Stimulated activated CD4-positive, alpha-beta T cell treated with anti-CD3 and anti-CD28 coated beads, Interleukin-15, amount 100 ng/mL, for 1 hour (primary cell): ENCODE measurements around the gene GJA5.
"Not testable (repeated sequence)": the region's sequence is repeated elsewhere in the genome, so short reads cannot be mapped to it uniquely, and the experiment has no call there.

ENCODE experiments used
- DNase-seq, 2 donors: peaks; one replicate each; pipeline ENCODE4 v3.0.0-alpha.2; 2020; ENCODE audit warnings: low read depth in 1 of 2, low spot score in 1 of 2

Gene GJA5

DNA sequence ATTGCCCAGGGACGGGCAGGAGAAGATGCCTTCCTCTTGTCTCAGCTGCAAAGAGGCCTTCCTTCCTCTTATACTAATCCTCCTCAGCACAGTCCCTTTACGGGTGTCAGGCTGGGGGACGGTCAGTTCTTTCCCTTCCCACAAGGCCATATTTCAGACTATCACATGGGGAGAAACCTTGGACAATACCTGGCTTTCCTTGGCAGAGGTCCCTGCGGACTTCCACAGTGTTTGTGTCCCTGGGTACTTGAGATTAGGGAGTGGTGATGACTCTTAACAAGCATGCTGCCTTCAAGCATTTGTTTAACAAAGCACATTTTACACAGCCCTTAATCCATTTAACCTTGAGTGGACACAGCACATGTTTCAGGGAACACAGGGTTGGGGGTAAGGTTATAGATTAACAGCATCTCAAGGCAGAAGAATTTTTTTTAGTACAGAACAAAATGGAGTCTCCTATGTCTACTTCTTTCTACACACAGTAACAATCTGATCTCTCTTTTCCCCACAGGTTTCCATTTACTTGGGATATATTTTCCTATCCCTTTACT lies 26.0 kb downstream of the GJA5 start:
- DNase-seq: not testable (repeated sequence)

DNA sequence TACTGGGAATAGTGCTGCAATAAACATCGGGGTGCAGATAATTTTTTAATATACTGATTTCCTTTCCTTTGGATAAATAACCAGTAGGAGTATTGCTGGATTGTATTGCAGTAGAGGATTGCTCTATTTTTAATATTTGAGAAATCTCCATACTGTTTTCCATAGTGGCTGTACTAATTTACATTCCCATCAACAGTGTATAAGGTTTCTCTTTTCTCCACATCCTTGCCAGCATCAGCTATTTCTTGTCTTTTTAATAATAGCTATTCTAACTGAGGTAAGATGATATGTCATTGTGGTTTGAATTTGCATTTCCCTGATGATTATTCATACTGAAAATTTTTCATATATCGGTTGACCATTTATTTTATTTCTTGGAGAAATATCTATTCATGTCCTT lies 31.1 kb downstream of the GJA5 start:
- DNase-seq: no peak

DNA sequence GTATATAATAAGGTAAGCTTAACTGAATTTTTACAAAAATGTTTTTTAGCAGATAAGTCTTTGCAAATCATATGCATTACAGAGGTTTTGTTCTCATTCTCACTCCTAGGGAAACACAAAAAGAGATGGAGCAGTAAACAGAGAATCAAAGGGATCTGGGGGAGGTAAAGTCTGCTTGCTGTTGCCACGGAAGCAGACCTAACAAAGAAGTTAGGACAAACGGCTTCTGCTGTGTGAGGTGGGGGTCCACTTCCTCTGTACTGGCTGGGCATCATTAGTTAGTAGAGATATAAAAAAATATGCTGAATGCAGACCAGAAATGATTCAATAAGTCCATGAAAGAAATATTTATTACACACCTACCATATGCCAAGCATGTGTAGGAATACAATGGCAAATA lies 34.2 kb downstream of the GJA5 start:
- DNase-seq: no peak

- DNase-seq: no peak
Observed at GRCh38 chr1:147725685-147726084, 34.7 kb downstream of the GJA5 start.

DNA sequence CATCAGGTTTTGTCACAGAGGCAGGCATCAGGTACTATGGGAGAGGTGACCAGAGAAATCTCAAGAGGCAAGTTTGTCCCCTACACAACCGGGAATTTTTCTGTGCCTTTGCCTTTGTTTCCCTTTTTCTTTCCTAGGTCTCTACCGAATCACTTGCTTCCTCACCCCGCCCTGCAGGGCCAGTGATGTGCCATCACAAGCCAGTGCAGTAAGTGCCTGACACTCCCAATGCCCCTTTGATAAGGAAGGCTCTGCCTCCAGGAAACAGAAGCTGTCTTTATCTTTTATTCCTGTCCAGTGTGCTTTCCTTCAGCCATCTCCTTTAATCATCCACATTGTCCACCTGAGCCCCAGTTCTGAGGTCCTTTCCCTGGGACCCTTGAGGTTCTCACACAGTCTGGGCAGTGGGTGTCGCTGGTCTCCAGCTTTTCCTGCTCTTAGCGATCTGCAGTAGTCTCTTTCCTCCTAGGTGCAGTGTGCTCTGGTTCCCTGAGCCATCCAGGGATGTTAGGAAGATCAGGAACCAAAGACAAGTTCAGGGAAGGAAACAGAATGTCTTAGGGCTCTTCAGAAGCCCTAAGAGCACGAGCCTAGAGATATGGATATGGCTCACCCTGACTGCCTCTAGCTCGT lies 36.6 kb downstream of the GJA5 start:
- DNase-seq: no peak

- DNase-seq: no peak
Observed at GRCh38 chr1:147722124-147722523, 38.3 kb downstream of the GJA5 start.

DNA sequence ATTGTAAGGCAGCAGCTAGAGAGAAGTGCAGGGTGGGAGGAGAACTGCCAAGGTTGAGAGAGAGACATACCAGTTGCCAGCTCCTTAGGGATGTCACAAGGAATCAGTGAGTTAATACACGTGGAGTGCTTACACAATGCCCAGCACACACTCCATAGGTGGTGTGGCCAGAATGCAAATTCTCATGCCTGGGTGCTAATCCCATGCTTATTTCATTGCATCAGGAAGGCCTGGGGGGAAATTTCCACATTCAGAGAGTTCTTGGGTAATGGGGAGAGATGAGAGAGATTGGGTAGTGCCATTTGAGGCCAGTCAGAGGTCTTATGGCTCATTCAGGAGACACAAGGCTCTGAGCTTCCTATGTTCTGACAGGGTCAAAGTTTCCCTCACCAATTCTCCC lies 38.7 kb downstream of the GJA5 start:
- no peak for DNase-seq

- DNase-seq: no peak
Observed at GRCh38 chr1:147720557-147720956, 39.8 kb downstream of the GJA5 start.

- no peak for DNase-seq
Observed at GRCh38 chr1:147719711-147720225, 40.6 kb downstream of the GJA5 start.

DNA sequence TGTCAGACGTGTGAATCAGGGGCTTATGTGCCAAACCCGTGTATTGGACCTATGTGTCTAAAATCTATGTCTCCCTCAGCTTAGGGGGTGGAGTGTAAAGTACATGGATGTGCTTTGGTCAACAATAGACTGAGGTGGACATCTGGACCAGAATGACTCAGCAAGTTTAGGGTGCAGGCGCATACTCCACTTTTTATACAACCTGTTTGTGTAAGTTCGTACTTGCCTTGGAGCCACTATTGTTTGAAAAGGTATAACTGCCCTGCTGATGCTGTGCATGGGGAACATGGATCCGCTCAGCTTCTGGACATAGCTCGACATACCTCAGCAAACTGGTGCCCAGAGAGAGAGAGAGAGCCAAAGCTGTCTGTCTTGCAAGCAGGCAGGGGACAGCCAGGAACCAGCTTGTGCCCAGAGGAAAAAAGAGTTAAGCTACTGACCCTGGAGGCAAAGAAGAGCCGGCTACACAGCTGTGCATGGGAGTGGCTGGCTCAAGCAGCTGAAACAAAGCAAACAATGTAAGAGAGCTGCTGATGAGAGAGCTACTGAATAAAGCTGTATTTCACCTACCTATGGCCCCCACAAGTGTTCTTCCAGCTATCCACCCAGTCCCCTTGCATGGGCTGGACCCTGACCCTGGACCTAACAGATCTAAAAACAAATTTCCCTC lies 41.2 kb downstream of the GJA5 start:
- DNase-seq: no peak

DNA sequence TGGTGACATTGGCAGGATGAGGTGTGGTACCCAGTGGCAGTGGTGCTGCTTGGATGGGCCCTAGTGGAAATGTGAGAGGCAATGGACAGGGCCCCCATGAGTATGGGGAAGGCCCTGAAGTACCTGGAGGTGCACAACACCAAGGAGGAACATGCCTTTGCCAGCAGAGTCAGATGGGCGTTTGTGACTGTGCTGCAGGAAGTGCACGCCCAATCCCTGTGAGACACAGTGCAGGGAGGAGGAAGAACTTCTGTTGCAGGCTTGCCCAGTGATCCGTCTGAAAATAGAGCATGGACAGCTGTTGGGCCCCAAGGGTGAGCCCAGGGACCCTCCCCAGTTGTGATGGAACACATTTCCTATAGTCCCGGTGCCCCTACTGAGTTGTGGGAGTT lies 42.7 kb downstream of the GJA5 start:
- DNase-seq: no peak

- DNase-seq: no peak
Observed at GRCh38 chr1:147717051-147717705, 43.2 kb downstream of the GJA5 start.

DNA sequence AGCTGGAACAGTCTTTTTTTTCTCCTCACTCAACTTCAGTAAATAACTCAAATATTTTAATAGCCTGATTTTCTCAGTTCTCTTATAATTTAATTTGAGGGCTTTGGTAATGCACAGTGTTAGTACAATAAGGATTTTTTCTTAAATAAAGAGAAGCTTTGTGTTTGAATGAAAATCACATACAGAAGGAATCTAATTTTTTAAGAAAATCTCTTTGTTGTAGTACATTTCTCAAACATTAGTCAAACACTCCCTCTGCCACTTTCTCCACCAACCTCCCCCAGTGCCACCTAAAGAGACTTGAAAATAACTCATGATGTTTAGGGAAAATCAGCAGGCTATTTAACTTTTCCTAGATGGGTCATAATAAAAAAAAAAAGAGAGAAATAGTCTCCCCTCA lies 47.8 kb downstream of the GJA5 start:
- DNase-seq: no peak
